ENCODE measurements around the gene CCDC148.

DNA sequence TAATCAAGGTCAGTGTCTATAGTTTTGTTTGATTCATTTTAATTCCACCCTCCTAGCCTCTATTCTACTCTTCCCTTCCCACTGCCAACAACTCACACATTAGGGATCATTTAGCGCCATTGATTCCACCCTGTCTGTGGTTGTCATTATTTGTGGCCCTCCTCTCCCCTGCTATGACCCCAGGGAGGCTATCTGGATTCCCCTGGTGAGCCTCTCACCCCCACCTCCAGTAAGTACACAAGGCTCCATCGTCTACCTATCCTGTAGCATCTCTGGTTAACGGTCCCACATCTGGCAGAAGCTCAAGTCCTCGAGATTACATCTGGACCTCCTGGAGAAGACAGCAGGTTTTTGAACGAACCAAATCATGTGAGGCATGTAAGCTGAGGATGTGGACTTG, 327.5 kb downstream of the CCDC148 start:
- TF ChIP-seq, protein P1, sequence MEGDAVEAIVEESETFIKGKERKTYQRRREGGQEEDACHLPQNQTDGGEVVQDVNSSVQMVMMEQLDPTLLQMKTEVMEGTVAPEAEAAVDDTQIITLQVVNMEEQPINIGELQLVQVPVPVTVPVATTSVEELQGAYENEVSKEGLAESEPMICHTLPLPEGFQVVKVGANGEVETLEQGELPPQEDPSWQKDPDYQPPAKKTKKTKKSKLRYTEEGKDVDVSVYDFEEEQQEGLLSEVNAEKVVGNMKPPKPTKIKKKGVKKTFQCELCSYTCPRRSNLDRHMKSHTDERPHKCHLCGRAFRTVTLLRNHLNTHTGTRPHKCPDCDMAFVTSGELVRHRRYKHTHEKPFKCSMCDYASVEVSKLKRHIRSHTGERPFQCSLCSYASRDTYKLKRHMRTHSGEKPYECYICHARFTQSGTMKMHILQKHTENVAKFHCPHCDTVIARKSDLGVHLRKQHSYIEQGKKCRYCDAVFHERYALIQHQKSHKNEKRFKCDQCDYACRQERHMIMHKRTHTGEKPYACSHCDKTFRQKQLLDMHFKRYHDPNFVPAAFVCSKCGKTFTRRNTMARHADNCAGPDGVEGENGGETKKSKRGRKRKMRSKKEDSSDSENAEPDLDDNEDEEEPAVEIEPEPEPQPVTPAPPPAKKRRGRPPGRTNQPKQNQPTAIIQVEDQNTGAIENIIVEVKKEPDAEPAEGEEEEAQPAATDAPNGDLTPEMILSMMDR (IDR thresholded peaks at IDR 0.05; ENCODE audit: insufficient read depth, low read depth, low read length) = no peak
- TF ChIP-seq EZH2 (IDR thresholded peaks at IDR 0.05; ENCODE audit: insufficient read depth, low read length) = no peak
